ENCODE measurements around the gene MORC2. TPM values are rescaled to one million over a fixed set of nuclear protein-coding genes. Genes with fewer than 3 reads are reported as not detected.

MORC2 gene
- total RNA-seq, 1 experiment from 2014 or later, result 38.8 TPM

DNA sequence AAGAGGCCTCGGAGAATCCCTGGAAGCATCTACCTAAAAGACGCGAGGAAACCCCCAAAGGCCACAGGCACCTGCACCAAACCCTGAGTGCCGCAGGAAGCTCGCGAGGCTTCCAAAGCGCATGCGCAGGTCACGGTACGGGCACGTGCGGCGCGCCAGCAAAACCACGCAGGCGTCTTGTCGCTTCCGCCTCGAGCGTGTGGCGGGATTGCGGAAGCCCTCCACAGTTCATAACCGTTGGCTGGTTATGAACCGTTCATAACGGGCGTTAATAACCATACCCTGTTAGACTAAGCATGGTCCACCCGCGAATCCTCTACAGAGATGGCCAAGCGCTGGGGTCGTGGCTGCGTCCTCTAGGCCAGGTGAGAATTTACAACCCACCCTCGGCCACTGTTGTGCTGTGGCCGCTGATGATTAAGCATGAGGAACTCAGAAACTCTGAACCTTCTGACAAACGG is 46.4 kb downstream of the MORC2 start:
- TF ChIP-seq, protein P1, sequence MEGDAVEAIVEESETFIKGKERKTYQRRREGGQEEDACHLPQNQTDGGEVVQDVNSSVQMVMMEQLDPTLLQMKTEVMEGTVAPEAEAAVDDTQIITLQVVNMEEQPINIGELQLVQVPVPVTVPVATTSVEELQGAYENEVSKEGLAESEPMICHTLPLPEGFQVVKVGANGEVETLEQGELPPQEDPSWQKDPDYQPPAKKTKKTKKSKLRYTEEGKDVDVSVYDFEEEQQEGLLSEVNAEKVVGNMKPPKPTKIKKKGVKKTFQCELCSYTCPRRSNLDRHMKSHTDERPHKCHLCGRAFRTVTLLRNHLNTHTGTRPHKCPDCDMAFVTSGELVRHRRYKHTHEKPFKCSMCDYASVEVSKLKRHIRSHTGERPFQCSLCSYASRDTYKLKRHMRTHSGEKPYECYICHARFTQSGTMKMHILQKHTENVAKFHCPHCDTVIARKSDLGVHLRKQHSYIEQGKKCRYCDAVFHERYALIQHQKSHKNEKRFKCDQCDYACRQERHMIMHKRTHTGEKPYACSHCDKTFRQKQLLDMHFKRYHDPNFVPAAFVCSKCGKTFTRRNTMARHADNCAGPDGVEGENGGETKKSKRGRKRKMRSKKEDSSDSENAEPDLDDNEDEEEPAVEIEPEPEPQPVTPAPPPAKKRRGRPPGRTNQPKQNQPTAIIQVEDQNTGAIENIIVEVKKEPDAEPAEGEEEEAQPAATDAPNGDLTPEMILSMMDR (IDR thresholded peaks at IDR 0.05; ENCODE audit: unreplicated experiment), result no peak
- intact Hi-C loops (cut with micrococcal nuclease; ENCODE audit: unreplicated experiment), result no loop called here
- no peaks in the 10 kb centered on the region for H3K27me3 Mint-ChIP-seq (ENCODE audit: unreplicated experiment)
- BruUV-seq (replicated peaks), result no TSS peak
- DNase-seq, result peak; percentile 7
- peak overlapping the region; percentile 43 for H3K4me3 Mint-ChIP-seq (ENCODE audit: low read depth, unreplicated experiment)
- no peak overlapping the region for H3K27ac Mint-ChIP-seq (ENCODE audit: unreplicated experiment)
- no peaks in the 10 kb centered on the region for H3K4me1 Mint-ChIP-seq (ENCODE audit: low read depth, unreplicated experiment)
- CTCF ChIA-PET, result interaction anchor here (1.0 to 4.1 kb wide), 3 partner anchors 159 to 226 kb away, joined by 3 to 21 read pairs (median 6); no protein-coding TSS in a partner anchor
- H3K9me3 Mint-ChIP-seq (ENCODE audit: low read depth, unreplicated experiment), result no peaks in the 10 kb centered on the region
- H3K36me3 Mint-ChIP-seq (ENCODE audit: insufficient read depth, unreplicated experiment), result peaks cover 22% of the 10 kb centered on the region

DNA sequence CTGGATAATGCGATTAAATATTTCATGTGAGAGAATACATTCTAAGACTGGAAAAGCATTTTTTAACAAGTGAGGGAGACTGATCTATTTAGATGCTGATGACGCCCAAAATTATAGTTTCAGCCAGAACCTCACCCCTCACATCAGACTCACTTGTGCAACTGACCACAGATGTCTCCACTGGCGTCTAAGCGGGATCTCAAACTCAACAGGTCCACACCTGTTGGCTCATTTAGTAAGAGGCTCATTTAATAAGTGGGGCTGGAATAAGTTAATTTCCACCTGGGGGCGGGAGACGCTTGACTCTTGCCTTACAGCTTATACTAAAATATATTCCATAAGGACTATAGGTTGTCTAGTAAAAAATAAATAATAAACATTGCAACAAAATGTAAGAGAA is 47.5 kb downstream of the MORC2 start:
- CTCF ChIA-PET, result interaction anchor here (1.0 to 4.1 kb wide), 2 partner anchors 157 to 227 kb away, joined by 6 to 21 read pairs; no protein-coding TSS in a partner anchor
- Mint-ChIP-seq H3K4me1 (ENCODE audit: low read depth, unreplicated experiment) (no peaks in the 10 kb centered on the region), H3K4me3 (ENCODE audit: low read depth, unreplicated experiment) (peak overlapping the region; percentile 43), H3K36me3 (ENCODE audit: insufficient read depth, unreplicated experiment) (peaks cover 13% of the 10 kb centered on the region), H3K27me3 (ENCODE audit: unreplicated experiment) (no peaks in the 10 kb centered on the region), H3K27ac (ENCODE audit: unreplicated experiment) (no peak overlapping the region), H3K9me3 (ENCODE audit: low read depth, unreplicated experiment) (no peaks in the 10 kb centered on the region)
- DNase-seq, result no peak
- TF ChIP-seq, protein P1 (IDR thresholded peaks at IDR 0.05; ENCODE audit: unreplicated experiment), result no peak
- BruUV-seq (replicated peaks), result no TSS peak
- intact Hi-C loops (cut with micrococcal nuclease; ENCODE audit: unreplicated experiment), result no loop called here

GRCh38 chr22:30920407-30920806 is 48.2 kb downstream of the MORC2 start:
- no TSS peak for BruUV-seq (replicated peaks)
- H3K36me3 Mint-ChIP-seq (ENCODE audit: insufficient read depth, unreplicated experiment), result peaks cover 10% of the 10 kb centered on the region
- H3K9me3 Mint-ChIP-seq (ENCODE audit: low read depth, unreplicated experiment), result no peaks in the 10 kb centered on the region
- H3K4me3 Mint-ChIP-seq (ENCODE audit: low read depth, unreplicated experiment), result no peak overlapping the region
- intact Hi-C loops (cut with micrococcal nuclease; ENCODE audit: unreplicated experiment), result loop anchor here (1.0 kb wide), 1 partner anchor 157 kb away; no protein-coding TSS in a partner anchor
- CTCF ChIA-PET, result interaction anchor here (4.1 kb wide), 1 partner anchor 157 kb away, joined by 21 read pairs; no protein-coding TSS in a partner anchor
- TF ChIP-seq, protein P1 (IDR thresholded peaks at IDR 0.05; ENCODE audit: unreplicated experiment), result peak; percentile 90
- no peaks in the 10 kb centered on the region for H3K27me3 Mint-ChIP-seq (ENCODE audit: unreplicated experiment)
- H3K4me1 Mint-ChIP-seq (ENCODE audit: low read depth, unreplicated experiment), result no peaks in the 10 kb centered on the region
- H3K27ac Mint-ChIP-seq (ENCODE audit: unreplicated experiment), result no peak overlapping the region
- peak; percentile 84 for DNase-seq

DNA sequence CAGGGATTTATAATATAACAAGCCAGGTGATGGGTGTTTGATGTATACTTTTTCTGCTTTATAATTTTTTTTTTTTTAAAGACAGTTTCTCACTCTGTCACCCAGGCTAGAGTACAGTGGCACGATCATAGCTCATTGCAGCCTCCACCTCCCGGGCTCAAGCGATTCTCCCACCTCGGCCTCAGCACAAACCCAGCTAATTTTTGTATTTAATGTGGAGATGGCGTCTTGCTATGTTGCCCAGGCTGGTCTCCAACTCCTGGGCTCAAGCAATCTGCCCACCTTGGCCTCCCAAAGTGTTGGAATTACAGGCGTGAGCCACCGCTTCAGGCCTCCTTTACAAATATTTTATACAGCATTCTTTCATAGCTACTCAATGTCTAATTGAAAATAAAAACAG is 48.6 kb downstream of the MORC2 start:
- CTCF ChIA-PET, result interaction anchor here (0.8 to 4.1 kb wide), 2 partner anchors 156 to 159 kb away, joined by 3 to 21 read pairs; no protein-coding TSS in a partner anchor
- no peak overlapping the region for H3K4me3 Mint-ChIP-seq (ENCODE audit: low read depth, unreplicated experiment)
- H3K36me3 Mint-ChIP-seq (ENCODE audit: insufficient read depth, unreplicated experiment), result peaks cover 10% of the 10 kb centered on the region
- H3K9me3 Mint-ChIP-seq (ENCODE audit: low read depth, unreplicated experiment), result no peaks in the 10 kb centered on the region
- TF ChIP-seq, protein P1 (IDR thresholded peaks at IDR 0.05; ENCODE audit: unreplicated experiment), result no peak
- no TSS peak for BruUV-seq (replicated peaks)
- H3K27me3 Mint-ChIP-seq (ENCODE audit: unreplicated experiment), result no peaks in the 10 kb centered on the region
- no peak overlapping the region for H3K27ac Mint-ChIP-seq (ENCODE audit: unreplicated experiment)
- H3K4me1 Mint-ChIP-seq (ENCODE audit: low read depth, unreplicated experiment), result no peaks in the 10 kb centered on the region
- intact Hi-C loops (cut with micrococcal nuclease; ENCODE audit: unreplicated experiment), result loop anchor here (1.0 kb wide), 1 partner anchor 157 kb away; no protein-coding TSS in a partner anchor
- no peak for DNase-seq

All from Calu3 (cell line).